T-cell (primary cell): ENCODE results near the gene NPHP4. TPM values are rescaled to one million over a fixed set of nuclear protein-coding genes. Genes with fewer than 3 reads are reported as not detected.
"Not testable (repeated sequence)": the region's sequence is repeated elsewhere in the genome, so short reads cannot be mapped to it uniquely, and the experiment has no call there.

ENCODE experiments used
- ATAC-seq, 4 experiments: fragments of 200-7000 bp in 3 of 4; fragments of 150-1000 bp in 1 of 4; cut with Tn5 transposase; replicated peaks in 1 of 4; 1 replicate in 3 of 4; 2 replicates in 1 of 4; pipeline ENCODE4 v1.10.0; 2021; ENCODE audit warnings: moderate library complexity in 3 of 4, mild to moderate bottlenecking in 2 of 4, moderate number of reproducible peaks in 1 of 4
- CTCF ChIA-PET, 2 donors: fragments of 300-600 bp; sonication (Branson Sonifier 250); formaldehyde crosslinking; loops; one replicate each; lab custom pipeline; 2022; ENCODE audit warnings: antibody characterized with exemption in 2 of 2; lab: Charles Lee
- POLR2A ChIA-PET, 2 donors: fragments of 300-600 bp; sonication (Branson Sonifier 250); formaldehyde crosslinking; loops; one replicate each; lab custom pipeline; 2022; ENCODE audit warnings: antibody characterized with exemption in 2 of 2; lab: Charles Lee
- DNase-seq, 35 experiments: peaks; one replicate each; pipeline versions ENCODE4 v3.0.0 to v3.0.0-alpha.2; 2013 to 2023
- H3K27ac ChIP-seq: one replicate; pipeline ENCODE4 v1.5.1; 2013; ENCODE audit warnings: low read length
- H3K27me3 ChIP-seq, 2 experiments: replicated peaks in 1 of 2; 1 replicate in 1 of 2; 2 replicates in 1 of 2; pipeline versions ENCODE4 v1.6.1 to v1.7.0; 2013; ENCODE audit warnings: low read length in 1 of 2, mixed read lengths in 1 of 2; ENCODE audit not compliant: control insufficient read depth in 2 of 2, insufficient read depth in 2 of 2; ENCODE audit errors: extremely low read depth in 1 of 2
- H3K36me3 ChIP-seq, 2 donors: 1 replicate in 1 of 2; 2 replicates in 1 of 2; pipeline versions ENCODE4 v1.6.1 to v1.7.0; 2013; ENCODE audit warnings: low read length in 1 of 2; ENCODE audit not compliant: control insufficient read depth in 2 of 2, insufficient read depth in 1 of 2; ENCODE audit errors: extremely low read depth in 1 of 2
- H3K4me1 ChIP-seq, 2 experiments: 1 replicate in 1 of 2; 2 replicates in 1 of 2; pipeline versions ENCODE4 v1.6.1 to v1.7.0; 2013; ENCODE audit warnings: low read length in 2 of 2, mixed read lengths in 1 of 2; ENCODE audit not compliant: insufficient read depth in 2 of 2, control insufficient read depth in 1 of 2; ENCODE audit errors: extremely low read depth in 1 of 2
- H3K4me3 ChIP-seq, 2 donors: 1 replicate in 1 of 2; 2 replicates in 1 of 2; pipeline versions ENCODE4 v1.5.1 to v1.7.0; 2013; ENCODE audit warnings: mild to moderate bottlenecking in 2 of 2, low read length in 1 of 2, moderate library complexity in 1 of 2; ENCODE audit not compliant: control insufficient read depth in 1 of 2; ENCODE audit errors: extremely low read depth in 1 of 2
- H3K9me3 ChIP-seq: 2 replicates; pipeline ENCODE4 v1.7.0; 2013
- H3K27ac Mint-ChIP-seq, 2 donors: one replicate each; pipeline ENCODE4 v1.8.0; 2020 to 2021; ENCODE audit warnings: mild to moderate bottlenecking in 2 of 2, mixed read lengths in 2 of 2
- H3K27me3 Mint-ChIP-seq, 2 donors: one replicate each; pipeline ENCODE4 v1.8.0; 2021 to 2022; ENCODE audit warnings: mixed read lengths in 2 of 2
- H3K36me3 Mint-ChIP-seq: one replicate; pipeline ENCODE4 v1.8.0; 2021; ENCODE audit warnings: mixed read lengths
- H3K4me1 Mint-ChIP-seq, 3 donors: one replicate each; pipeline ENCODE4 v1.8.0; 2020 to 2022; ENCODE audit warnings: mixed read lengths in 3 of 3, mild to moderate bottlenecking in 1 of 3
- H3K4me3 Mint-ChIP-seq, 3 donors: one replicate each; pipeline ENCODE4 v1.8.0; 2020 to 2022; ENCODE audit warnings: mild to moderate bottlenecking in 3 of 3, mixed read lengths in 3 of 3, moderate library complexity in 3 of 3
- H3K9me3 Mint-ChIP-seq, 3 donors: one replicate each; pipeline ENCODE4 v1.8.0; 2020 to 2022; ENCODE audit warnings: mixed read lengths in 3 of 3
- WGBS: methylation state at CpG from one replicate; pipeline ENCODE4 v1.1.5; 2013; ENCODE audit warnings: missing lambda C conversion rate; ENCODE audit not compliant: insufficient coverage; 5-methylcytosine and 5-hydroxymethylcytosine counted together
- total RNA-seq, 35 experiments: library from RNA in 6 of 35; stranded (reverse) in 6 of 35; fragments of 120-200 nt in 1 of 35; gene quantifications; one replicate each; pipeline versions ENCODE4 v1.2.1 to v1.2.4 and lab custom pipeline; 2013 to 2026

Gene NPHP4
- total RNA-seq, 5 donors from 2014 or later (not counting 1 experiment from before 2014, with no cell fraction given): 9.0 to 10.5 (median 9.8) TPM

GRCh38 chr1:5927506-5928370 lies 64.5 kb downstream of the NPHP4 start:
- CTCF ChIA-PET: no interaction called here
- Histone ChIP-seq H3K9me3 (no peaks in the 10 kb centered on the region), H3K4me1 (no peaks in the 10 kb centered on the region), H3K4me3 (no peak overlapping the region), H3K36me3 (no peaks in the 10 kb centered on the region), H3K27ac (no peak overlapping the region), H3K27me3 (no peaks in the 10 kb centered on the region)
- WGBS: 94% methylated on average over 14 of the region's 19 CpGs
- DNase-seq: no peak
- Mint-ChIP-seq H3K27me3 (no peaks in the 10 kb centered on the region), H3K4me3 (no peak overlapping the region), H3K27ac (no peak overlapping the region), H3K36me3 (peaks cover 53% of the 10 kb centered on the region), H3K4me1 (peaks cover 0 to 2% (median 0%) of the 10 kb centered on the region in 3 donors), H3K9me3 (peaks cover 0 to 6% (median 5%) of the 10 kb centered on the region in 3 donors)
- POLR2A ChIA-PET: no interaction called here
- ATAC-seq: no peak

- Mint-ChIP-seq H3K27me3 (no peaks in the 10 kb centered on the region), H3K9me3 (peaks cover 0 to 6% (median 5%) of the 10 kb centered on the region in 3 donors), H3K27ac (no peak overlapping the region), H3K4me3 (no peak overlapping the region), H3K36me3 (peaks cover 45% of the 10 kb centered on the region), H3K4me1 (peaks cover 0 to 2% (median 0%) of the 10 kb centered on the region in 3 donors)
- Histone ChIP-seq H3K4me1 (no peaks in the 10 kb centered on the region), H3K27ac (no peak overlapping the region), H3K4me3 (no peak overlapping the region), H3K36me3 (no peaks in the 10 kb centered on the region), H3K27me3 (no peaks in the 10 kb centered on the region), H3K9me3 (no peaks in the 10 kb centered on the region)
- DNase-seq: no peak
- ATAC-seq: no peak
- CTCF ChIA-PET: no interaction called here
- WGBS: 95% methylated on average over 17 of the region's 18 CpGs
- POLR2A ChIA-PET: no interaction called here
Observed at GRCh38 chr1:5926686-5927435, 65.4 kb downstream of the NPHP4 start.

- CTCF ChIA-PET, H3K27me3 Mint-ChIP-seq, H3K4me3 Mint-ChIP-seq, H3K9me3 Mint-ChIP-seq, H3K9me3 ChIP-seq, H3K27ac ChIP-seq, ATAC-seq, H3K4me1 Mint-ChIP-seq, POLR2A ChIA-PET, DNase-seq, H3K27me3 ChIP-seq, H3K4me3 ChIP-seq, H3K36me3 ChIP-seq, H3K4me1 ChIP-seq, H3K27ac Mint-ChIP-seq: not testable (repeated sequence)
- peaks cover 32% of the 10 kb centered on the region for H3K36me3 Mint-ChIP-seq
- 96% methylated on average over 12 of the region's 21 CpGs for WGBS
Observed at GRCh38 chr1:5922700-5923330, 69.4 kb downstream of the NPHP4 start.

GRCh38 chr1:5921671-5922070 lies 70.6 kb downstream of the NPHP4 start:
- ChIA-PET POLR2A (no interaction called here), CTCF (no interaction called here)
- H3K4me3 ChIP-seq: no peak overlapping the region
- no peak for ATAC-seq
- no peak overlapping the region for H3K27ac Mint-ChIP-seq
- no peaks in the 10 kb centered on the region for H3K27me3 ChIP-seq
- H3K36me3 ChIP-seq: no peaks in the 10 kb centered on the region
- H3K27me3 Mint-ChIP-seq: no peaks in the 10 kb centered on the region
- peaks cover 21% of the 10 kb centered on the region for H3K36me3 Mint-ChIP-seq
- H3K4me3 Mint-ChIP-seq: no peak overlapping the region
- no peaks in the 10 kb centered on the region for H3K9me3 ChIP-seq
- H3K9me3 Mint-ChIP-seq: peaks cover 0 to 6% (median 5%) of the 10 kb centered on the region in 3 donors
- no peak overlapping the region for H3K27ac ChIP-seq
- H3K4me1 ChIP-seq: no peaks in the 10 kb centered on the region
- no peaks in the 10 kb centered on the region for H3K4me1 Mint-ChIP-seq
- no CpG with 5 or more reads among the region's 4 CpGs for WGBS
- DNase-seq: no peak

GRCh38 chr1:5921129-5921528 lies 71.1 kb downstream of the NPHP4 start:
- H3K9me3 Mint-ChIP-seq: peaks cover 0 to 6% (median 5%) of the 10 kb centered on the region in 3 donors
- Histone ChIP-seq H3K36me3 (no peaks in the 10 kb centered on the region), H3K4me3 (no peak overlapping the region), H3K27ac (no peak overlapping the region), H3K27me3 (no peaks in the 10 kb centered on the region), H3K9me3 (no peaks in the 10 kb centered on the region), H3K4me1 (no peaks in the 10 kb centered on the region)
- H3K4me1 Mint-ChIP-seq: peaks cover 0 to 1% (median under 1%) of the 10 kb centered on the region in 3 donors
- no peak for ATAC-seq
- H3K36me3 Mint-ChIP-seq: peaks cover 17% of the 10 kb centered on the region
- H3K27ac Mint-ChIP-seq: no peak overlapping the region
- no peak overlapping the region for H3K4me3 Mint-ChIP-seq
- ChIA-PET CTCF (no interaction called here), POLR2A (no interaction called here)
- H3K27me3 Mint-ChIP-seq: no peaks in the 10 kb centered on the region
- DNase-seq: no peak
- 100% methylated on average over 1 of the region's 7 CpGs for WGBS

GRCh38 chr1:5920201-5920600 lies 72.0 kb downstream of the NPHP4 start:
- H3K4me3 Mint-ChIP-seq: no peak overlapping the region
- peaks cover 0 to 6% (median 5%) of the 10 kb centered on the region in 3 donors for H3K9me3 Mint-ChIP-seq
- H3K4me1 Mint-ChIP-seq: peaks cover 5 to 7% (median 6%) of the 10 kb centered on the region in 3 donors
- H3K4me3 ChIP-seq: no peak overlapping the region
- WGBS: over 99% methylated on average over 12 of the region's 17 CpGs
- H3K4me1 ChIP-seq: peaks cover 0 to 4% of the 10 kb centered on the region in 2 experiments
- ATAC-seq: no peak
- H3K27ac Mint-ChIP-seq: no peak overlapping the region
- H3K27me3 Mint-ChIP-seq: no peaks in the 10 kb centered on the region
- H3K27me3 ChIP-seq: no peaks in the 10 kb centered on the region
- H3K36me3 Mint-ChIP-seq: peaks cover 14% of the 10 kb centered on the region
- DNase-seq: no peak
- ChIA-PET CTCF (no interaction called here), POLR2A (no interaction called here)
- H3K36me3 ChIP-seq: no peaks in the 10 kb centered on the region
- H3K27ac ChIP-seq: no peak overlapping the region
- no peaks in the 10 kb centered on the region for H3K9me3 ChIP-seq
